DMS53 treated with DMSO at 0.1 percent for 48 hours (cell line): ENCODE data around the gene IL11RA.

Experiments used
- DNase-seq: peaks from one replicate; lab custom pipeline; 2025; ENCODE audit not compliant: unreplicated experiment; lab: John Stamatoyannopoulos, UW

The IL11RA gene

GRCh38 chr9:34684816-34685215 is 32.8 kb downstream of the IL11RA start:
- no peak for DNase-seq

- no peak for DNase-seq
These were observed 33.6 kb downstream of the IL11RA start for GRCh38 chr9:34685591-34685990.

- no peak for DNase-seq
These were observed 34.2 kb downstream of the IL11RA start for GRCh38 chr9:34686231-34686630.

GRCh38 chr9:34686732-34687131 is 34.7 kb downstream of the IL11RA start:
- no peak for DNase-seq

- no peak for DNase-seq
These were observed 35.5 kb downstream of the IL11RA start for GRCh38 chr9:34687276-34688030.

GRCh38 chr9:34688329-34689115 is 36.5 kb downstream of the IL11RA start:
- DNase-seq = no peak

- peak; percentile 48 for DNase-seq
These were observed 37.1 kb downstream of the IL11RA start for GRCh38 chr9:34689116-34689470.

GRCh38 chr9:34689512-34689911 is 37.5 kb downstream of the IL11RA start:
- DNase-seq = no peak

DNA sequence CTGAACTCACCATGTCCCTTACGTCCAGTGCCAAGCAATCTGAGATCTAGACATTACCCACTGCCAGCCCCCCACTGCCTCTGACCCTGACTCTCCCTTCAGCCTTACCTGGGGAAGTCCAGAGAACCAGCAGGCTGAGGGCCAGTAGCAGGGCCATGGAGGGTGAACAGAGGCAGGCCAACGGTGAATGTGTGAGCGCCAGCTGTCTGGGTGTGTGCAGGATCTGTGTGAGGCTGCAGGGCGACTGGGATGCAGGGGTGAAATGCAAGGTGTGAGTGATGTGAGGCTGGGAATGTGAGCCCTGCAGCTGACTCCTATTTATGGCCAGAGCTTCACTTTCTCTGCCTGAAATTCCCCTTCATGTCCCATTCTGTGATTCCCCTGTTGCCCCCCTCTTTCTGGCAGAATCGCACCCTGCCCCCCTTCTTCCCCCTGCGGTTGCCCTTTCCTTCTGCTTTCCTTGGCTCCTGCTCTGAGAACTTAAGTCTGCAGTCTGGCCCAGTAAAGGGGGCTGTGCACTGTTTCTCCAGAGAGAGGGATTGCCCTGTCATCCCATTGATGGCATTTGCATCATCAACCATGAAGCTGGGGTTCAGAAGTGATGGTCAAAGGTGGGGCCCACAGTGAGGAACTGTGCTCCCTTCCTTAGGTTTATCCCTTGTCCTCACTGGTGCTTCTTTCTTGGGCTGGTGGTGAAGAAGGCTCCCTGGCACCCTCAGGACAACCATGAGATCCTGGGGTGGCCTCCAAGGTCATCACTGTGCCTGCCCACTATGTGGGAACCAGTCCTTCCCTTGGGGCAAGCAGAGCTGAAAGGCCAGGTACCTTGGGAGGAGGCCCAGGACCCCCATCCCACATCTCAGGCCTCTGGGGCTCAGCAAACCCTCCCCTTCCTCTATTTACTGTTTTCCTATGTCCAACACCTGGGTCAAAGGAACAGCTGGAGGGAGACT is 39.3 kb downstream of the IL11RA start, which contains the start of gene CCL19:
Gene CCL19 (minus strand): TSS at position 294 of the 953 bp plus-strand sequence. CDS start 137 bp downstream, at position 157.
- no peak for DNase-seq

DNA sequence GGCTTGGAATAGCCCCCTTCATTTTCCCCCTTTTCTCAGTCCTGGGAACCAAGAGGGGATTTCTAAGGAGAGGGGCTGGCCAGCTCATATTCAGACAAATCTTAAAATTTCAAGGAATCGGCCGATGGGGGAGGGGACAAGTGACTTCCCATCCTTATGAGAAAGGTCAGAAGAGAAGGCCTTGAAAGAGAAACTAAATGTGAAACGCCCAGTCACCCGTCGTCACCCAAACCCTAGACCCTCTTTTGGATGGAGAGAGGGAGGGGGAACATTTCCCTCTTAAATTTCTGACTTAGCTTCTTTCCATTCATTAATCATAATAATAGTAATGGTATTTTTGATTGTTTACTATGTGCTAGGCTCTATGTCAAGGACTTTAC is 39.9 kb downstream of the IL11RA start:
- DNase-seq = no peak

DNA sequence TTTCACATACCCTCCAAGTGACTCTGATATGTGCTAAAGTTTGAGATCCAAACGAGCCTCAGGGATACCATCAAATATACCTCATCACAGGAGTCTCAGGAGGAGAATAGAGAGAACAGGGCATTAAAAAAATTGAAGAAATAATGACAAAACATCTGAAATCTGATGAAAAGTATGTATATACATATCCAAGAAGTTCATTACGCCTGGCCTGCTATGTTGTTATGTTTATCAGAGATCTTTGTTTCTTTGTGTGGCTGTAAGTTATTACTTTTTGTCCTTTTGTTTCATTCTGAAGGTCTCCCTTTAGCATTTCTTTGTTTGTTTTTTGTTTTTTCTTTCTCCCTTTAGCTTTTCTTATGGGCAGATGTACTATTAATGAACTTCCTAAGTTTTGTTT is 41.6 kb downstream of the IL11RA start:
- DNase-seq = no peak

- no peak for DNase-seq
These were observed 42.8 kb downstream of the IL11RA start for GRCh38 chr9:34694811-34695210.

DNA sequence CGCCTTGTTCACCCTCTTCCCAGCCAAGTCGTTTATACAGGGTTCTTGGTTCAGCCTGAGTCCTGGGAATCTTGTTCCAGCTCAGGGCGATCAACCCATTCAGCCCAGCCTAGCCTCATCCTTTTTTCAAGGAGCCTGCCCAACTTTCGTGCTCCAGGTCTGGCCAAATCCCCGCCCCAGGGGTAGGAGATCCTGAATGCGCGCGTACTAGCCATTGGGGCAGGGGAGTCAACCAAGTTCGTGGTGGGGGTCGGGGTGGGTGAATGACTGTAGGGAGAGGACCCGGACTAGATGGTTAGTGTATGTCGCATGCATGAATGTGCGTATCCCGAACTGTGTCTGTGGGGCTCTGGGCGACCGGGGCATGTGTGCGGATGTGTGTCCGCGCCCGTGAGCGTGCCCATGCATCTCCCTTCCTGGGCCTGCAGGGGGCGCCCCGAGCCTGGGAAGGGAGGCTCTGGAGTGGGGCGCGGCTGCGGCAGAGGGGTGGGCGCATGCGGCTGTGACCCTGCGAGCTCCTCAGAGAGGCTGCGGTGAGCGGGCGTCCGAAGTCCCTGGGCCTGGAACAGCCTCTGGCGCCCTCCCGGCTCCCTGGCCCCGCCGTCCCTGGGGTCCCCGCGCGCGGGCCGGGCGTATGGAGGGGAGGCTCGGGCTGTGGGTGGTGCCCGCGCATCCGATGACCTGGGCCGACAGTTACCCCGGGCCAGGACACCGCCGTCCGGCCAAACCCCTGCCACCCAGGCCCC is 49.2 kb downstream of the IL11RA start:
- DNase-seq = no peak

- DNase-seq = peak; percentile 64
These were observed 50.1 kb downstream of the IL11RA start for GRCh38 chr9:34701769-34702736.

GRCh38 chr9:34707130-34707529 is 55.1 kb downstream of the IL11RA start:
- DNase-seq = no peak

- DNase-seq = no peak
These were observed 57.4 kb downstream of the IL11RA start for GRCh38 chr9:34709196-34709978.

GRCh38 chr9:34710023-34710422 is 58.0 kb downstream of the IL11RA start, which contains the start of gene CCL21:
Gene CCL21 (minus strand): TSS chr9:34710136. CDS start chr9:34710066, 70 bp downstream.
- DNase-seq = no peak
